NT2/D1 (cell line): Measurements from ENCODE around the gene G3BP1.

Experiments
- SUZ12 ChIP-seq: IDR thresholded peaks from 2 replicates; pipeline ENCODE4 v1.6.1; 2011; ENCODE audit not compliant: insufficient read length, insufficient read depth; ENCODE audit errors: extremely low read depth
- YY1 ChIP-seq: IDR thresholded peaks from 2 replicates; pipeline ENCODE4 v1.6.1; 2011; ENCODE audit not compliant: insufficient read length, insufficient read depth
- ZNF274 ChIP-seq: IDR thresholded peaks from 2 replicates; pipeline ENCODE4 v1.6.1; 2011; ENCODE audit warnings: mild to moderate bottlenecking, low read depth, low read length

DNA sequence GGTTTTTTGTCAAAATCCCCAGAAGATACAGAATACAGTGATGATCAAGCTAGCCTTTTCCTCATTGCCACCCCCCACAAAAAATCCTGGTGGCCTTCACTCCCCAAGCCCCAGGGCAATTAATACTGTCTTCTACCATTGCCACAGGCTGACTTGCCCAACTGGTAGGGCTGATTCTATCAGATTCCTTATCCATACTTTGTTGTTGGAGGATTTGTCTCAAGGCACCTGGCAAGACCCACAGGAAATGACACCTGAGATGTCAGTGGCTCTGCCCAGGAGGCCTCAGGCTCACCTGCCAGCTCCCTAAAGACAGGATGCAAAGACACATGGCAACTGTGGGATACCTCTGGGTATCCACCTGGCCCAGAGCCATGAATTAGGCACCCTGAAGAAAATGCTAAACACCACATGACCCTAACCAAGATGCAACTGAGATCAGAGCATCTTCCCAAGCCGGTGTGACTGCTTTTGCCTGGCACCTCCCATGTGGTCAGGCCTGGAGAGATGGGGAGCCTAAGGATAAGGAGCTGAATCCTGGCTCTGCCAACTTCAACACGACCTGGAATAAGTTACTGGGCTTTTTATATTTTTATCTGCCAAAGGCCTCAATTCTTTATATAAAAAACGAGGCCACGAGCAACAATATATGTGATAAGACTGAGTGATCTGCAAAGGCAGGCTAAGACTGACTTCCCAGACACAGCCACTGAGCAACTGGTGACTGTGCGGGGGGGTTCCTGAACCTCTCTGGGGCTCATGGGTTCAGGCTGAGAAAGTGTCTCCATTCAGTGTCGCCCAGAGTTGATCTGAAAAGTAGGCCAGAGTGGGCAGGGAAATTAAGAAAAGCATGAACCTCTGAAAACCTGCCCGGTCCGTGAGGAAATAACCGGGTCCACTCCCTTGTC lies 14.3 kb upstream of the G3BP1 start:
- TF ChIP-seq ZNF274 = no peak
- no peak for TF ChIP-seq YY1
- no peak for TF ChIP-seq SUZ12
